GM18498 (cell line): ENCODE data around the gene AK4.
"Not testable (repeated sequence)": the region's sequence is repeated elsewhere in the genome, so short reads cannot be mapped to it uniquely, and the experiment has no call there.

Source experiments
- ATAC-seq: cut with Tn5 transposase; IDR thresholded peaks from one replicate; pipeline ENCODE4 v1.9.1; 2021; ENCODE audit warnings: mild to moderate bottlenecking, moderate library complexity; ENCODE audit not compliant: unreplicated experiment

Gene AK4

DNA sequence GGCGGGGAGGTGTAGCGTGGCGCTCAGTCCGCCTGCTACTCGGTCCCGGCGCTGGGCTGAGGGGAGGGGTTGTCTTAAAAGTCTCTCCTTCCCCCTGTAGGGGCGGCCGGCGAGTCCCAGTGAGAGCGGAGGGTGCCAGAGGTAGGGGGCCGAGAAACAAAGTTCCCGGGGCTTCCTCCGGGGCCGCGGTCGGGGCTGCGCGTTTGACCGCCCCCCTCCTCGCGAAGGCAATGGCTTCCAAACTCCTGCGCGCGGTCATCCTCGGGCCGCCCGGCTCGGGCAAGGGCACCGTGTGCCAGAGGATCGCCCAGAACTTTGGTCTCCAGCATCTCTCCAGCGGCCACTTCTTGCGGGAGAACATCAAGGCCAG, at the start of gene AK4:
AK4 (plus strand) TSS at position 26 of the 370 bp plus-strand sequence; CDS start at position 231, 205 bp downstream.
- ATAC-seq = not testable (repeated sequence)

- no peak for ATAC-seq
Measured at GRCh38 chr1:65103807-65104206, 44.2 kb upstream of the AK4 start.

- no peak for ATAC-seq
Measured at GRCh38 chr1:65104854-65105534, 43.0 kb upstream of the AK4 start.

DNA sequence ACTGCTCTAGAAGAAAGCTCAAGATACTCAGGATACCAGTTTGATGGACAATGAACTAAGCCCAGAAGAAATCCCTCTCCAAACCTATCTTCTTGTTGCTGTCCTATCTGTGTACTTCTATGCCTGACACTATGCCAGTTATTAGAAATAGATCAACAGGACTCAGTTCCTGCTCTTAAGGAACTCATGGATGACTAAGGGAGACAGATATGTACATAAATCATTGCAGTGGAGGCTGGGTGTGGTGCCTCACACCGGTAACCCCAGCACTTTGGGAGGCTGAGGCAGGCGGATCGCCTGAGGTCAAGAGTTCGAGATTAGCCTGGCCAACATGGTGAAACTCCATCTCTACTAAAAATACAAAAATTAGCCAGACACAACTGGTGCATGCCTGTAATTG, 42.4 kb upstream of the AK4 start:
- ATAC-seq = no peak

GRCh38 chr1:65108025-65108642, 39.9 kb upstream of the AK4 start:
- no peak for ATAC-seq

DNA sequence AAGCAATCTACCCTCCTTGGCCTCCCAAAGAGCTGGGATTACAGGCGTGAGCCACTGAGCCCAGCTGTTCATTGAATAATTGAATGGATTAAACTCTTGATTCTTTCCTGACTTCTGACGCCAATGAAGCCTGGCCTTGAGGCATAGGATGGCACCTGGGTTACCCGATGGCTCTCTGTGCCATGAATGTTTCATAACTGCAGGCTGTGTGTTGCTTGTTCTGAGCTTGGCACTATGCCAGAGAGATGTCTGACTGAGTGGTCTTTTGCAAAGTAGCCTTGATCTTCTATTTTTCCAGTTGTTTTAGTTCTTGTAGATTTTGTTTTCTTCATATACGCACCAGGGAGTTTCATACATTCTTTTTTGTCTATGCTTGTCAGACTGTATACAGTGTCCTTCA, 38.5 kb upstream of the AK4 start:
- no peak for ATAC-seq

DNA sequence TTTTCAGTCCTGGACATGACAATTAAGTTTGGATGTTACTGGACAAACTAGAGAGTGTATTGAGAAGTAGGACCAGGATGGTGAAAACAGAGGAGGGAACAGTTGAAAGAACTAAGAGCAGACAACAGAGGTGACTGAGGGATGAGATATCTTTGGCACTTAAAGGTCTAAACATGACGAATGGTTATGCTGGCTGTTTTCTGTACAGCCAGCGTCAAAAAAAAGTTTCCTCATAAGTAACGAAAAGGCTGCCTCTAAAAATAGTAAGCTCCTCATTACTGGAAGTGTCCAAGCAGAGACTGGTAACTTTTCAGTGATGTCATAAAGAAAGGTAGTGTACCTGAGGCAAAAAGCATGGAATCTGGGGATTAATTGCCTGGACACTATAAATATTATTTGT, 35.2 kb upstream of the AK4 start:
- ATAC-seq = no peak

DNA sequence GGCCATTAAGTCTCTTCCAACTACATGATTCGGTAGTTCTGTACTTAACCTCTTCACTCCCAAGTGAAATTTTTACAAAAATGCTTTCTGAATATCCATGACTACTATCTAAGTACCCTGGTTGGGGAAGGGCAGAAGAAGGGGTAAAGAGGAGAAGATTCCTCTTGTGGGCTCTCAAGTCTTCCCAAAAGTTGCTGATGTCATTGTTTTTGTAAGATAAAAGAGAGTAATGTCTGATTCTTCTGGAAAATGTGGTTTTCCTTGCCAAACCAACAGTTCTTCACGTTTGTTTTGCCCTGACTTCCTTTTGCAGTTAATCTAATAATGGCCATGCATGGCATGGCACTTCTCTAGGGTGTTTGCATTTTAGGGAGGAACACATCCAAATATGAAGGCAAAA, 34.7 kb upstream of the AK4 start:
- no peak for ATAC-seq

- no peak for ATAC-seq
Measured at GRCh38 chr1:65114322-65114721, 33.7 kb upstream of the AK4 start.

DNA sequence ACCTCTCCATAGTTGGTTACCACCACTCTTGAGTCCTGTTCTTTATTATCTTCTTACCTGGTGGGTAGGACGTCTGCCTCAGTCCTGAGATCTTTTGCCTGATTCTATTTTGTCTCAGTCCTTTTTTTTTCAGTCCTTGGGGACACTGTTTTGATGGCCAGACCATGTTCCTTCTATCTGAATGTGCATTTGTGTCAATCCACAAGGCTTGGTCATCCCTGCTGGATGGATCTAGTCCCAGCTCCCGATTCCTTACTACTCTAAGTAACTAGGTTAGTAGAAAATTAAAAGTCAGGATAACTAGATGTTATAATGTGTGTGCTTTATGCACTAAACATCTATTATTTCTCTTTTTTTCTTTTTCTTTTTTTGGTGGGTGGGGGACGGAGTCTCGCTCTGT, 28.1 kb upstream of the AK4 start:
- ATAC-seq = no peak

- ATAC-seq = not testable (repeated sequence)
Measured at GRCh38 chr1:65129104-65129503, 18.9 kb upstream of the AK4 start.

GRCh38 chr1:65138524-65138923, 9.5 kb upstream of the AK4 start:
- no peak for ATAC-seq

GRCh38 chr1:65139793-65140192, 8.2 kb upstream of the AK4 start:
- not testable (repeated sequence) for ATAC-seq

DNA sequence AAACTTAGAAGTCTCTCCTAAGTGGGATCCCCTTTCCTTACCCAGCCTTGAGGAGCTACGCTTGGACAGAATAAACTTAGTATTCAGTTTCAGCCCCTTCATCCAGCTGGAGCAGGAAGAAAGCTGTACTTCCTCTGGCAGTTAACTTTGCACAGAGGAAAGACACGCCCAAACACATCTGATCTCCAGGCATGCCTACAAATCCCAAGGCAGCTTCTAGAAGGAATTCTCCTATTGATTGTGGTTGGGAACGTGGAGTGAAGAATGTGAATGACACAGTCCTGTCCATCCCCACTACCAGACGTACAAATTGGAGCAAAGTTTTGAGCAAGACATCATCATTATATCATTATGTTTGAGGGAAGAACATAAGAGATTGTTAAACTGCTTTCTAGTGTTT, 6.6 kb upstream of the AK4 start:
- ATAC-seq = no peak

DNA sequence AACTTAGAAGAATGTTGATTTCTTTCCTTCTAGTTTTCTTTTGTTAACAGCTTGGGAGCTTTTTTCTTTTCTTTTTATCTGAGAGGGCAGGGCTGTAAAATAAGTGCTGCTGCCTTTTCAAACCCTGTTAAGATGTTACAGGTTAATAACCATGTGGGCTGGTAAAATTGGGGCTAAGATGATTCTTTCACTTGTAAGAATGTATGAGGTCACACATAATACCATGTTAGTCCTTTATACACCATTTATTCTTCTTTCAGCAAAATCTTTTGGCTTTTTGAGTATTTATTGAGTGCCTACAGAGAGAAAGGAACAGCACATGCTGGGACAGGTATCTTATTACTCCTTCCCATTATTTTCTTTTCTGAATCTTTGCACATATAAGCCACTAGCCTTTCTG, 6.1 kb upstream of the AK4 start:
- ATAC-seq = no peak

DNA sequence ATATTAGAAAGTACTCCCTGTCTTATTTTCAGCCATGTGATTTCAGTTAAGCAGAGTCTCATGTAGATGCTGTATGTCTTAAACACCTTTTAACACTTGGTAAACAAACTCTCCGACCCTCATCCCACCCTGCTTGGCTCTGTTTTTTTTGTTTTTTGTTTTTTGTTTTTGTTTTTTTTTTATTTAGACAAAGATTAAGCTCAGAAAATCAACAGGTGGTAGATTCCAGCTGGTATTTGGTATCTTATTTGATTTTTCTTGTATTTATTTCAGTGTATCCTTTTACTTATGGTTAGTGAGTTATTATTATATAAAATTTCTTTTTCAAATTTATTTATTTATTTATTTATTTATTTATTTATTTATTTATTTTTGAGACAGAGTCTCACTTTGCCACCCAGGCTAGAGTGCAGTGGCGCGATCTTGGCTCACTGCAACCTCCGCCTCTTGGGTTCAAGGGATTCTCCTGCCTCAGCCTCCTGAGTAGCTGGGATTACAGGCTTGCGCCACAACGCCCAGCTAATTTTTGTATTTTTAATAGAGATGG, 4.8 kb upstream of the AK4 start:
- ATAC-seq = not testable (repeated sequence)

DNA sequence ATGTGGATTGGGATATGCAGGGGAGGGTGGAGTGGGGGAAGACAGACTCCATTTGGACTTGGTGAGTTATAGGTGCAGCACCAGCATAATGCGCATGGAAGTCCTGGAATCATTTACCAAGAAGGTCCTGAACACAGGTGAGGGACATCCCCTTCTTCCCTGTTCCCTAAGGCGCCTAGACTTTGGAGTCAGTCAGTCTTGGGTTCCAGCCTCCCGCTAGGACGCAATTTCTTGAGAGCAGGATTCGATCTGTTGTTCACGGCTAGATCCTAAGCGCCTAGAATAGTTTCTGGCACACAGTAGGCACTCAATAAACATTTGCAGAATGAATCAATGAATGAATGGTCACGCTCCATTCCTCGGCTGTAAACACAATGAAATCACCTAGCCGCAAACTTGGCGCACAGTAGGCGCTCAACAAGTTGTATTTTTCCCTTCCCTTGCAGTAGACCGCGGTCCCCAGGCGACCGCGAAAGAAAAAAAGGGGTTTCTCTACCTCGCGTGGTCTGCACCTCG, 1.0 kb upstream of the AK4 start:
- ATAC-seq = no peak

DNA sequence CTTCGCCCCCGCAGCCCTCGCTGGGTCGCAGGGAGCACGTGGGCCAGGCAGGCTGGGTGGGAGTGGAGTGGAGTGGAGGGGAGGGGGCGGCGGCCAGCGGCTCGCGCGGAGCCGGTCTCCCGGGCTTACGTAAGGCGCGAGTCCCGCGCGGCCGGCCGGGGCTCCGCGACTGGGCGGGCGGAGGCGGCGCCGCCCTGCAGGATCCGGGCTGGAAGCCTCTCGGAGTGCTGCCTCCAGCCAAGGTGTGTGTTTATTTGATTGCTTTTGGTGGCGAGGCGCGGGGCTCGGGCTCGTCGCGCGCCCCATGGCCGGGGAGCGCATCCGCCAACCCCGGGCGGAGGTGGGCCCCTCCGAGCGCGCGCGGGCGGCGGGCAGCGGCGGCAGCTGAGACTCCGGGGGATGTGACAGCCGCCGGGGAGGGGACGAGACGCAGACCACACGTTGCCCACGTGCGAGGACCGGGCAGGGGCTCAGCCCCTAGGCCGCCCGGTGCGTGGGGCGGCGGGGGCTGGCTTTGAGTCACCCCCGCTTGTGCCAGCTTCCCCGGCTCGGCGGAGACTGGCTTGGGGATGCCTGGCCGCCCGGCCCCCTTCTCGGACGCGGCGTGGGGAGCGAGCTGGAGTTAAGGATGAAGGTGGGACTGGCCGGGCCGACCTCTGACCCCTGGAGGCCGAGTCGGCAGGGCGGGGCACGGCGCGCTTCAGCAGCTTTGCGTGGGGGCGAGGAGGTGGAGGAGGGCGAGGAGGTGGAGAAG, 402 bp upstream of the AK4 start:
- peak; percentile 64 for ATAC-seq

DNA sequence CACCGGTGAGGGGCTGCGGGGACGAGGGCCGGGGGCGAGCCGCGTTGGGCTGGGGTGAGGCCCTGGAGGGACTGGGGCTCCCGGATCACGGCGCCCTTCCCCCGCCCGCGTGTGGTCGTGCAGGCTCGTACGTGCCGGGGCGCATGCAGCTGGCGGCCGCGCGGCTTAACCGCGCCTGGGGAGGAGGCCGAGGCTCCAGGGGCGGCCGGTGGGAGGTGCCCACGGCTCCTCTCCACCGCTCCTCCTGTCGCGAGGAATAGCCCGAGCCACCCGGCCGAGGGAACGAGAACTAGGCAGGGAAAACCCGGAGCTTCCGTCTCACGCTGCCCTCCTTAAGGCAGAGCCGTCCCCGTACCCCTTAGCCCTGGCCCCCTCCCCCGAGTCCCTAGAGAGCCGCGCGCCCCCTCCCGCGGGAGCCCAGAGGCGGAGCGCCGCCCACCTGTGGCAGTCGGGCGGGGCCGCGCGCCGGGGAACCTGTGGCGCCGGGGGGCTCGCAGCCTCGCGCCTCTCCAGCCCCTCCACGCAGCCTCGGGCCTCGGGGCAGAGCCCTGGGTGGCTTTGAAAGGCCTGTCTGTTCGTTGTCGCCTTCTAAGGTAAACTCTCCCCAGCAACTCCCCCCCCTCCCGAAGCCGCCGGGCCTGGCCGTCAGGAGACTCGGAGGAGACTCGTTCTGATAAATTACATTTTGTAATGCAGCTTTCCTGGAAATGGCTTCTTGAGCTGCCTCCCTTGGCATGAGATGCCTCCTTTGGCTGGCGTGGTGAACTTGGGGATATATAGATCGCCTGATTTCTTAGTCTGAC, 746 bp downstream of the AK4 start:
- peak; percentile 52 for ATAC-seq

GRCh38 chr1:65149351-65150107, 1.5 kb downstream of the AK4 start:
- no peak for ATAC-seq
